Measurements from ENCODE around the gene LIG1.

LIG1 gene

GRCh38 chr19:48154003-48154402, 16.1 kb downstream of the LIG1 start:
- no peaks in the 10 kb centered on the region for H4K20me1 ChIP-seq (ENCODE audit: low read depth, low read length)
- no peaks in the 10 kb centered on the region for H3K9me3 ChIP-seq (ENCODE audit: insufficient read depth, low read length)
- no peaks in the 10 kb centered on the region for H3K9me2 ChIP-seq (replicated peaks; ENCODE audit: insufficient read depth, low read length)
- no peak overlapping the region for H3K27ac ChIP-seq (ENCODE audit: low read depth, low read length)
- no peak overlapping the region for H3K9ac ChIP-seq (ENCODE audit: low read length)
- H2AFZ ChIP-seq (ENCODE audit: low read depth, low read length, severe bottlenecking): no peak overlapping the region
- H3K4me3 ChIP-seq (ENCODE audit: insufficient read depth, low read length, poor library complexity, severe bottlenecking): no peak overlapping the region
- no peaks in the 10 kb centered on the region for H3F3A ChIP-seq (ENCODE audit: insufficient read depth)
- no peaks in the 10 kb centered on the region for H3K79me2 ChIP-seq (ENCODE audit: insufficient read depth, low read length)
- H3K27me3 ChIP-seq (ENCODE audit: low read length): no peaks in the 10 kb centered on the region
- H3K36me3 ChIP-seq (ENCODE audit: low read length): peaks cover 9% of the 10 kb centered on the region; the same call in 1 of the 2 replicates
- TF ChIP-seq, protein P1, sequence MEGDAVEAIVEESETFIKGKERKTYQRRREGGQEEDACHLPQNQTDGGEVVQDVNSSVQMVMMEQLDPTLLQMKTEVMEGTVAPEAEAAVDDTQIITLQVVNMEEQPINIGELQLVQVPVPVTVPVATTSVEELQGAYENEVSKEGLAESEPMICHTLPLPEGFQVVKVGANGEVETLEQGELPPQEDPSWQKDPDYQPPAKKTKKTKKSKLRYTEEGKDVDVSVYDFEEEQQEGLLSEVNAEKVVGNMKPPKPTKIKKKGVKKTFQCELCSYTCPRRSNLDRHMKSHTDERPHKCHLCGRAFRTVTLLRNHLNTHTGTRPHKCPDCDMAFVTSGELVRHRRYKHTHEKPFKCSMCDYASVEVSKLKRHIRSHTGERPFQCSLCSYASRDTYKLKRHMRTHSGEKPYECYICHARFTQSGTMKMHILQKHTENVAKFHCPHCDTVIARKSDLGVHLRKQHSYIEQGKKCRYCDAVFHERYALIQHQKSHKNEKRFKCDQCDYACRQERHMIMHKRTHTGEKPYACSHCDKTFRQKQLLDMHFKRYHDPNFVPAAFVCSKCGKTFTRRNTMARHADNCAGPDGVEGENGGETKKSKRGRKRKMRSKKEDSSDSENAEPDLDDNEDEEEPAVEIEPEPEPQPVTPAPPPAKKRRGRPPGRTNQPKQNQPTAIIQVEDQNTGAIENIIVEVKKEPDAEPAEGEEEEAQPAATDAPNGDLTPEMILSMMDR (IDR thresholded peaks at IDR 0.05; ENCODE audit: insufficient read depth, low read length, poor library complexity, severe bottlenecking): no peak
- no peak for TF ChIP-seq EZH2phosphoT487 (conservative IDR thresholded peaks at IDR 0.05; ENCODE audit: low read length)
- no peak overlapping the region for H3K4me2 ChIP-seq (ENCODE audit: low read depth, low read length, poor library complexity, severe bottlenecking)

DNA sequence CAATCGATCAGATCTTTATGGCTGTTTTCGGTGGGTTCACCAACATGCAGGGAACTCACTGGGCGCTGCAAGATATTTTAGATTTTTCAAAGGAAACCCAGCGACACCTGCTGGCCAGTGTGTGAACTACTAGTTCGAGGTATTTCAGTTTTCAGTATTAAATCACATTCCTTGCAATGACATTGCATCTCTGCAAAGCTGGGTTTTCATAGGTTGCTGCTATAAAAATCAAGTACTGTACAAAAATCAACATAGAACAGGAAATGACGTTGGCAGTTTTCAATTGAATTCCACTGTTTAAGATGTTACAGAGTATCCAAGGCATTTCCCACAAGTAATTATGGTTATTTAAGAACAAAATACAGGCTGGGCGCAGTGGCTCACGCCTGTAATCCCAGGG, 17.6 kb downstream of the LIG1 start:
- Histone ChIP-seq H3K9ac (ENCODE audit: low read length) (no peak overlapping the region), H2AFZ (ENCODE audit: low read depth, low read length, severe bottlenecking) (no peak overlapping the region), H3K4me2 (ENCODE audit: low read depth, low read length, poor library complexity, severe bottlenecking) (no peak overlapping the region), H3K79me2 (ENCODE audit: insufficient read depth, low read length) (no peaks in the 10 kb centered on the region), H3K36me3 (ENCODE audit: low read length) (peaks cover 9% of the 10 kb centered on the region; the same call in 1 of the 2 replicates), H3K27me3 (ENCODE audit: low read length) (no peaks in the 10 kb centered on the region), H3K27ac (ENCODE audit: low read depth, low read length) (no peak overlapping the region), H3F3A (ENCODE audit: insufficient read depth) (no peaks in the 10 kb centered on the region), H3K9me2 (replicated peaks; ENCODE audit: insufficient read depth, low read length) (no peaks in the 10 kb centered on the region), H4K20me1 (ENCODE audit: low read depth, low read length) (no peaks in the 10 kb centered on the region), H3K4me3 (ENCODE audit: insufficient read depth, low read length, poor library complexity, severe bottlenecking) (no peak overlapping the region), H3K9me3 (ENCODE audit: insufficient read depth, low read length) (no peaks in the 10 kb centered on the region)
- TF ChIP-seq EZH2phosphoT487 (conservative IDR thresholded peaks at IDR 0.05; ENCODE audit: low read length): no peak
- TF ChIP-seq, protein P1 (IDR thresholded peaks at IDR 0.05; ENCODE audit: insufficient read depth, low read length, poor library complexity, severe bottlenecking): peak; percentile 60

- TF ChIP-seq, protein P1 (IDR thresholded peaks at IDR 0.05; ENCODE audit: insufficient read depth, low read length, poor library complexity, severe bottlenecking): no peak
- no peak for TF ChIP-seq EZH2phosphoT487 (conservative IDR thresholded peaks at IDR 0.05; ENCODE audit: low read length)
- no peak overlapping the region for H3K9ac ChIP-seq (ENCODE audit: low read length)
- no peak overlapping the region for H3K4me2 ChIP-seq (ENCODE audit: low read depth, low read length, poor library complexity, severe bottlenecking)
- H3K27me3 ChIP-seq (ENCODE audit: low read length): no peaks in the 10 kb centered on the region
- no peaks in the 10 kb centered on the region for H3K79me2 ChIP-seq (ENCODE audit: insufficient read depth, low read length)
- no peak overlapping the region for H2AFZ ChIP-seq (ENCODE audit: low read depth, low read length, severe bottlenecking)
- H3K36me3 ChIP-seq (ENCODE audit: low read length): peaks cover 12% of the 10 kb centered on the region; the same call in 1 of the 2 replicates
- no peaks in the 10 kb centered on the region for H4K20me1 ChIP-seq (ENCODE audit: low read depth, low read length)
- no peak overlapping the region for H3K4me3 ChIP-seq (ENCODE audit: insufficient read depth, low read length, poor library complexity, severe bottlenecking)
- no peaks in the 10 kb centered on the region for H3K9me2 ChIP-seq (replicated peaks; ENCODE audit: insufficient read depth, low read length)
- no peaks in the 10 kb centered on the region for H3F3A ChIP-seq (ENCODE audit: insufficient read depth)
- H3K27ac ChIP-seq (ENCODE audit: low read depth, low read length): no peak overlapping the region
- no peaks in the 10 kb centered on the region for H3K9me3 ChIP-seq (ENCODE audit: insufficient read depth, low read length)
Observed at GRCh38 chr19:48149430-48149829, 20.7 kb downstream of the LIG1 start.

All from SU-DHL-6 (cell line).